Measurements from ENCODE around the gene RNF38.

DNA sequence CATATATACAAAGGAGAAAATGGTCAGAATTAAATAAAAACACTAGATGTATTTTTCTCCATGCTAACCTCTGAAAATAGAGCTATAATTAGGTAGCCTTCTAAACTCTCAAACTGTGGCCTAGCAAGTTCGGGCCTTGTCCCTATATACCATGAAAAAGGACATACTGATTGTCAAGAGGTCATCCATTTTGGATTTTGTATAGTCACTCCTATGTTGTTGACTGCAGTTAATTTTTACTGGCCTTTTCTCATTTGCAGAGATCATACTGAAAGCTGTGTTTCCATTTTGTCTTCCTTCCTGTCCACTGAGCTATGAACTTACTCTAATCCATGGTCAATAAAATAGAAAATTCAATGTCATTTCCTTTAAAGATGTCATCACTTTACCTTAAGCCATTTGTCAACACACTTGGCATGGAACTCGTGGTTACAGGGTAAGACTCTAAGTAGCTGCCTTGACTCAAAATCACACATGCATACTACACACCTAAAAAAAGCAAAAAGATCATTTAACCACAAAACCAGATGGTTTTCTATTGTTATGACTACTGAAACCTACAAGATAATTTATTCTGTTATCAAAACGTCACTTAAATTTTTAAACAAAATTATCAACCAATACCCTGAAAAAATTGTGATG is 58.0 kb downstream of the RNF38 start:
- TF ChIP-seq CTCF (IDR thresholded peaks at IDR 0.05) (no peak), POLR2A (IDR thresholded peaks at IDR 0.05) (no peak)

Measured in uterus (tissue), 2 donors.